ENCODE measurements around the gene ADAMTS2.
"Not testable (repeated sequence)": the region's sequence is repeated elsewhere in the genome, so short reads cannot be mapped to it uniquely, and the experiment has no call there.

The ADAMTS2 gene

DNA sequence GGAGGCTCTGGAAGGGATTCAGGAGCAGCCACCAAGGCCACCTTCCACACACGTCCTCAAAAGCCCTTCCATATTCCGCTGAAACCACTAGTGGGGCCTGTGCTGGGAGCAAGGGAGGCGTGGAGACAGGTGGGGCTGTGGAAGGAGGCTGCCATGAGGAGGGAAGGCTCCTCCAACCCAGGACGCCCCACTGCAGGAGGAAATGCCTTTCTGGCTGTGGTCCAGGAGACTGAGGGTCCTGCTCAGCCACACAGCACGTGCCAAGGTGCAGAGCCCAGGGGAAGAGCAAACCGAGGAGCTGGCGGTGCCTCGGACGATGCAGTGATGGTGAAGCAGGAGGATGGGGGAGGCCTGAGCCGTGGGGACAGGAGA, 49.5 kb downstream of the ADAMTS2 start:
- DNase-seq = no peak

DNA sequence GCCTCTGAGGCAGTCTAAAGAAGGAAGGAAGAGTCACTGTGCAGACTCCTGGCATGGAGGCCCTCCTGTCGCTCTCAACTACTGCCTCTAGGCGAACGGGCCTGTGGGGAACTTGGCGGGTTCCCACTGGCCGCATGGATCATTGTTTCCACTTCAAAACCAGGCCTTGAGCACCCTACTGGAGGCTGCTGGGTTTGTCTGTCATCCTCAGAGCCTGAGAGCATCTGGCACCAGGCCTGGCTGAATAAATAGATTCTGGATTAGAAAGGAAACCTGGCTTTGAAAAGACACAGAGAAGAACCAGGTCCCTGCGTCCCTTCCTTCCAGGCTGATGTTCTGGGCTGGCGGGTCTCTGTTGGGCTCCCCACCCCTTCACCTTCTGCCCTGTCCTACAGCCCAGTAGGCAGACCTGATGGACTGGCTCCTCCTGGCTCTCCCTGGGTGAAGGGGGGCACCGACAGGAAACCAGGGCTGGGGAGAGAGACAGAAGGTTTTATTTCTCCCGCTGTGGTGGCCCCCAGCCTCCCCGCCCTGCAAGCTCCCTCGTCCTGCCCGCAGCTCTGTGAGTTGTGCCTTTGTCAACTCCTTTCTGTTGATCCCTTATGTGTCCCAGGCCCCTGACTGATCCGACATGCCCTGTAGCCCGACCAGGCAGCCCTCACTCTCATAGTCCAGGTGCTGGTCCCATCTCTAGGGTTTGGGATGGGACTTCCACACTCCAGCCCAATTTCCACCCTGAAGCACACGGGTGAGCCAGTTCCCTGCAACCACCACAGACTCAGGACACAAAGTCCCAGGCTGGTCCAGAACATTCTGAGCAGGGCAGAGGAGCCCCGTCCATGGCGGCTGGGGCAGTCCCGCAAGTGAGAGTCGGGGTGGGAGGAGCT, 50.1 kb downstream of the ADAMTS2 start:
- DNase-seq = no peak

DNA sequence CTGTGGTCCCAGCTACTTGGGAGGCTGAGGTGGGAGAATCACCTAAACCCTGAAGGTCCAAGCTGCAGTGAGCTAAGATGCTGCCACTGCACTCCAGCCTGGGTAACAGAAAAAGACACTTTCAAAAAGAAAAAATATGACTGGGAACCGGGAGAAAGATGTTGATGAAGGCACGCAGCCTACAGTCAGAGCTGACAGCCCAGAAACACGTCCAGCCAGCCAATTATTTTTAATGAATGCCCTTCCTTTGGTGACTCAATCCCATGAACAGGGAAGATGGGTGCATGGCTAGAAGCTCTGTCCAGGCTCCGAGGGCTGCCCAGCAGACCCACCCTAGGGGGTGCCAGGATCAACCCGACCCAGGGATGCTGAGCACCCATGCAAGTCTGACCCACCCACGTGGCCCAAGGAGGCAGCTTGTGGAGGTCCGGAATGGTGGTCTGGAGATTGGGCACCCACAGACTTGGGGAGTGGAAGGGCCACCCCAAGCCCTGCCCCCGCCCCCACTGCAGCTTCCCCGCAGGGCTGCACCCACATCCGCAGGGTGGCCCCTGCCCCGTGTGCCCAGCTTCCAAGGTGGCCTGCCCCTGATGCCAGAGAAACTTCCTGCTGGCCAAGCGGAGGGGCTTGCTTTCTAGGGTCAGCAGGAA, 51.0 kb downstream of the ADAMTS2 start:
- DNase-seq = no peak

DNA sequence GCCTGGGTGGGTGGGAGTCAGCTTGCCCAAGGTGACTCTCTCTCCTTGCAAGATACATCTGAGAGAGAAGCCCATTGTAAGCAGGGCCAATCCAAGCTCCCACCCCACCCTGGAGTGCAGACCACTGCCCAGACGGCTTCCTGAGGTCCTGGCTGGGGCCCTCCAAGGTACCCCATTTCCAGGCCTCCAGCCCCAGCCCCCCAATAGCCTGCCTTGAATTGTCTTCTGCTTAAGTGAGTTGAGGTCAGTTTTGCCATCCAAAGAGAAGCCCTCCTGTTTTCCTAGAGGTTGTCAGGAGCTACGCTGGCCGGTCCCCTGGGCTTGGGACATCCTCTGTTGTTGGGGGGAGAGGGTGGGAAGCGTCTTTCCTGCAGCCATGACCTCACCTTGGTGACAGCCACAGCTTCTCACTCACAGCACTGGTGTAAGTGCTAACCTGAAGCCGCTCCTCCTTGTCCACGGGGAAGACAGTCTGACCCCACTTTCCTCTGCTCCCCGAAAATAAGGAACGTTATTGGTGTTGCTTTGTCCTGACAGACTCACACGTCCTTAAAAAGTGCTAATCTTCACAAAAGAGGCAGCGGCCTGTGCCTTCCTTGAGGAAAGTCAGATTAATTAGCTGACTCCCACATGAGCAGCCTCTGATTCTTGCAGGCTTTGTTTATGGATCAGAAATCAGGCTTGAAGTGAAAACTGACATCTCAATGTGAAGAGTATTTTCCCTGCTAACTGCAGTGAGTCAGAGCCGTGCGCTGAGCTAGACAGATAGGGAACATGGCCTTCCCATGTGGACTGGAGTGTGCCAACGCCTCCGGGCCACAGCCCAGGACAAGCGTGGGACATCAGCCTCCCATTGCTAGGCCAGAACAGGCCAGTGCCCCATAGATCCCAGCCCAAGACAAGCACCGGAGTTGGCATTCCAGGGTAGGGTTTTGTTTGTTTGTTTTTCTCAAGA, 52.3 kb downstream of the ADAMTS2 start:
- no peak for DNase-seq

DNA sequence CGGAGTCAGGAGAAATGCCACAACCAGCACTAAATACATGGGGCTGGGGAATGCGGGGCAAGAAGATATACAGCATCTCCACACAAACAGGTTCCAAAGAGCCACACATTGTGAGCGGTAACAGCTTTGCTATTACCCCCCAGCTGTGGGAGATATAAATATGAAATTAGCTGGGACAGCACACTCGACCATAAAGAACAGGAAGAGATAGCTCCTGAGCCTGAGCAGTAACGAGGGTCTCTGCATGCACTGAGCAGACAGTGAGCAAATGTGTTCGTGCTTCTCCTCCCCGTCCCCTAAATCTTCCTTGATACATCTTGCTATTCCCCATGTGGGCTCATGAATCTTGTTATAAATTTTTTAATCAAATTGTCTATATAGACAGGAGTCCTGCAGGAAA, 53.1 kb downstream of the ADAMTS2 start:
- no peak for DNase-seq

DNA sequence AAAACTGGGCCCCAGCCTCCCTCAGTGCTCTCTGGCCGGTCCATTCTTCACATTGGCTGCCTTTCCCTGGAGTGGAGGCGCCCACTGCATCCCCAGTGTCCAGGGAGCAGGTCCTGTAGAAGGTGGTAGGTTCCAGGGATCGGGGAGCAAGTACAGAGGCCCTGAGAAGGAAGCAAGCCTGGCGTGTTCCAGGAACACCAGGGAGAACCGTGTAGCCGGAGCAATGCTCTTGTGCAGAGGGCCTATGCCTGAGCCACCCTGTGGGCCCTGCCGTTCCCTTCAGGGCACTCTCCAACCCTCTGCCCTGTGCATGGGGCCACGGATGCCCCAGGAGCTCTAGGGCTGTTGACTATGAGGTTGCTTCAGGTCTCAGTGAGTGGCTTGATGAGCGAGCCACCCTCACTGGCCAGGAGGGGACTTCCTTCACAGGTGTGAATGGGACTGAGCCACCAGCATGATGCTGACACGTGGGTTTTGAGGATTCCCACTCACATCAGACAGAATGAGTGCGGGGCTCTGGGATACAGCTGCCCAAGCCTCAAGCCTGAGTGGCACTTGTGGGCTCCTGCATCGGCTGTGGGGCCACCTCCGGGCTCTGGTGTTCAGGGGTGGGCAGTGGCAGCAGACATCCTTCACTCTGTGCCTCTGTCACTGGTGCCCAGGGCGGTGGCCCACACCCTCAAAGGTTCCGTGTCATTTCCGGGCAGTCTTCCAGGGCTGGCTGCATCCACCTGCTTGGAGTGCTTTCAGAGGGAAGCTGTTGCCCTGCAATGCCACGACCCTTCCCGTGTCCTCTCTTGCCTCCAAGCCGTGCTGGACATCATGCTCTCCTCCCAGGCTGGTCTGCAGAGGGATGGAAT, 54.4 kb downstream of the ADAMTS2 start:
- DNase-seq = no peak

DNA sequence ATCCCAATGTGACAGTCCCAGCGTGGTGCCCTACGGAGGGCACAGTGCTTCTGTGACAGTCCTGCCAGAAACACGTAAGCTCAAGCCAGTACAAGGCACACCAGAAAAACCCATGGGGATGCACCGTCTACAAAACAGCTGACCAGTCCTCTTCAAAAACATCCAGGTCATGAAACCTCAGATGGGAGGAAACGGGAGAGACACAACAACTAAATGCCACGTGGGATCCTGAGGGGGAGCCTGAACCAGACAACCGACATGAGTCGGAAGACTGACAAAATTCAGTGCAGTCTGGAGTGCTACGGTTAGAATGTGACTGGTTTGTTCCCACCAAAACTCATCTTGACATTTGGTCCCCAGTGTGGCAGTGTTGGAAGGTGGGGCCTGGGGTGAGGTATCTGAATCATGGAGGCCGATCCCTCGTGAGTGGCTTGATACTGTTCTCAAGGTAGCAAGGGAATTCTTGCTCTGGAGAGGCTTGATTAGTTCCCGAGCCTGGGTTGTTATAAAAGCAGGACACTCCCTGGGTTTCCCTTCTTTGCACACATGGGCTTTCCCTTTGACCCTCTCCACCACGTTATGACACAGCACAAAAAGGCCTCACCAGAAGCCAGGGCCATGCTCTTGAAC, 55.4 kb downstream of the ADAMTS2 start:
- no peak for DNase-seq

DNA sequence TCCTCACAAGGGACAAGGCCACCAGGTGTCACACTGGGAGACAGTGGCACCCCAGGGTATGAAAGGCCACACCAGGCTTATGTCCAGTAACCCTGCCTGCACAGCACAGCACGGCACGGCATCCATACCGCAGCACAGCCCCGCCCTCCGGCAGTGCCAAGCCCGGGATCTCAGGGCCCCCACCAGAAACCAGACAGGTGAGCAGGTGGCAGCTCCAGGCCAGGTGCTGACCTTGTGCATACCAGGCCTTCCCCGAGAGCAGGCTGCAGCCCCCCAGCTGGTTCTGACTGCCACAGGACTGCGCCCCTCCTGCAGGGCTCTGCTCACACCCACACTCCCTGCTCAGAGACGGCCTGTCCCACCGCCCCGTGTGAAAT, 56.5 kb downstream of the ADAMTS2 start:
- DNase-seq = no peak

DNA sequence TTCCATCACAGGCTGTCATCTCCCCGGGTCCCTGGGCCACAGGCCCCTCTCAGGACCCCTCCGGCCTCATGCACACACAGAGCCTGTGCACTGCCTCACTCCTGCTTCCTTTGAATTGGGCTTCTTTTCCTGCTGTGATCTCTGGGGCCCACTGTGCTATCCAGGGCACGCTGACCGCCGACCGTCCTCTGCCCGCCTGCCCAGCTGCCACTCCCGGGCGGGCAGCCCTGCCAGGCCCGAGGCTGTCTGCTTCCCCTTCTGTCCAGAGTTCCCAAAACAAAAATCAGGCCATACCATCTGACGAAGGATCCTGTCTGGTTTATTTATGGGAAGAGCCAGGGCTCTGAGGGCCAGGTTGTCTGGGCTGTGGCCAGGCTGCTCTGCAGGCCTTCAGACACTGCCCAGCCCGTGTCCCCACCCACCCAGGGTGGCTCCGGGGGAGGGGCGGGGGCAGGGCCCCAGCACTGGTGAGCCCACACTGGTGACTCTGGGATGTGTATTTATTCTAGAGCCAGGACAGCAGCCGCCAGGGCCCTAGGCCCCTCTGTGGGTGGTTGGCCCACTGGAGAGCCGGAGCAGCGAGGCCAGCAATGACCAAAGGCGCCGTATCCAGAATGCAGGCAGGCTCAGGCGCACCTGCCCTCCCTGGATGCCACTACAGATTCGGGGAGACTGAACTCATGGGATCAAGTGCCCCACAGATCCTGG, 57.0 kb downstream of the ADAMTS2 start:
- DNase-seq = no peak

DNA sequence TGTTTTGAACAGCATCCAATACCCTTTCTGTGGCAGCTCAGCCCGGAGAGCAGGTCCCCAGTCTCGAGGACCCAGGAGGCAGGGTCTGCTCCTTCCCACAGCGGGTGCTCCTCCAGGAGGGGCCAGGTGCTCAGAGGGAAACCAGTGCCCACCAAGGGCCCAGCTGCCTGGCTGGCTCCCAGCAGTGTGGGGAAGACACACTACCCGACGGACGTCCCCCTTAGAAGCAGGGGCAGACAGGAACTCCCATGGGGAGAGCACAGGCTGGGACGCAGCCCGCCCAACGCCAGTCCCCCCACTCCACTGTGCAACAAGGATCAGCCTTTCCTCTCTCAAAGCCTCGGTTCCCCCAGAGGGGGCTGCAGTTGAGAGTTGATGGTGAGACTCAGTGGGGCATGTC, 57.6 kb downstream of the ADAMTS2 start:
- DNase-seq = no peak

DNA sequence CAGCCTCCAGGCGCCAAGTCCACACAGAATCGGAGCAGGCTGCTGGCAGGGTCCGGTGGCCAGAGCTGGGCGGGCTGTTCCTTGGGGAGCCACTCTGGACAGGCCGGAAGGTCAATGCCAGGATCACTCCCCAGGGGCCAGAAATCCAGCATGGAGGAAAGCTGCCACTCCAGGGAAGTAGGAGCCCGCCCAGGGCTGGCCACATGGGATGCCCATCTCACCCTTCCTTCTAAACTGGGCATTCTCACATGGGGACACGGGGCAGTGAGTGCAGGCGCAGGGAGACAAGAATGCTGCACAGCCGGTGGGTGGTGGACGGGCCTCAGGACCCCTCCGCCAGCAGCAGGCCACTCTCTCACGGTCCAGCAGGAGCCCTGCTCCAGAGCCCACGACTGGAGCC, 58.2 kb downstream of the ADAMTS2 start:
- no peak for DNase-seq

DNA sequence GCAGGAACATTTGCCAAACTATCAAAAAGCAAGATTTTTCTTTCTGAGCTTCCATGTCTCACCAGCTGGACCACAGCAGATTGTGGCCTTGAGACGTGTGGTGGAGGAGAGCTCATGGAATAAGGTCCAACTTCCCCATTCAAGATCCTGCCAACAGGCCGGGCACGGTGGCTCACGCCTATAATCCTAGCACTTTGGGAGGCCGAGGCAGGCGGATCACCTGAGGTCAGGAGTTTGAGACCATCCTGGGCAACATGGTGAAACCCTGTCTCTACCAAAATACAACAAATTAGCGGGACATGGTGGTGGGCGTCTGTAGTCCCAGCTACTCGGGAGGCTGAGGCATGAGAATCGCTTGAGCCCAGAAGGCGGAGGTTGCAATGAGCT, 59.5 kb downstream of the ADAMTS2 start:
- not testable (repeated sequence) for DNase-seq

DNA sequence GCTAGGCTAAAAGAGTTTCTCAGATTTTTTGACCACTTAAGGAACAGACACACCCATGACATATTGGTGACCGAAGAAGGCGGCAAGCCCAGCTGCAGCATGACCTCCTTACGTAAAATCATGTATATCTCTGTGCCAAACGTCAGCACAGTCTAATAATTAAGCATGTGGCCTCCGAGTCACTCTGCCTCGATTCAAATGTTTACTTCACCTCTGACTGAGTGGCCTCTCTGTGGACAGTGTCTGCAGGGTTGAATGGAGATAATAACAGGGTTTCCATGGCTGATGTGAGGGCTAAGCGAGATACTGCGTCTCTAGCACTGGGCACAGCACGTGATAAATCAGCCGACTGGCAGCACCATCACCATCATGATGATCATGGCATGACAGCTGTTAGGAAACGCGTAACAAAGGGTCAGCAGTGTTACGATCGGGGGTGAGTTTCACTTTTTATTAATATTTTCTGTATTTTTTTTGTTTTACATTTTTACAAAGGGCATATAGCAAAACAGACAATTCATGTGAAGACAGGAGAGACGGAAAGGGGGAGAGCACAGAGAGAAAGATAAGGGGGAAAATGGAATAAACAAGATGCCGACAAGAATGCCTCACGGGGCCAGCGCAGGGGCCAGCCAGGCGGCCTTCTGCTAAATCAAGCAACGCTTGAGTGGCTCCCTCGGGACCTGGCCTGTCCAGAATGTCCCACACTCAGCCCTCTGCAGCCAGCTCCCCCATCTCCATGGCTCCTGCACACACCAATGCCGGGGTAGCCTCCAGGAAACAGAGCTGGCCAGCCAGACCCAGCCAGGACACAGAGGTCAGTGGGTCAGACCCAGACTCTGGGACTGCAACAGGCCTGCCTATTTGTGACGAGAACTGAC, 60.3 kb downstream of the ADAMTS2 start:
- DNase-seq = no peak

DNA sequence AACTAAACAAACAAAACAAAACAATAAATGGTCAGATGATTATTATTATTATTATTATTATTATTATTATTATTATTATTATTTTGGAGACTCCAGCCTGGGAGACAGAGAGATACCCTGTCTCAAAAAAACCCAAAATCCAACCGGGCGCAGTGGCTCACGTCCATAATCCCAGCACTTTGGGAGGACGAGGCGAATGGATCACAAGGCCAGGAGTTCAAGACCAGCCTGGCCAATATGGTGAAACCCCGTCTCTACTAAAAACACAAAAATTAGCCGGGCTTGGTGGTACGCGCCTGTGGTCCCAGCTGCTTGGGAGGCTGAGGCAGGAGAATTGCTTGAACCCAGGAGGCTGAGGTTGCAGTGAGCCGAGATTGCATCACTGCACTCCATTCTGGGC, 61.4 kb downstream of the ADAMTS2 start:
- not testable (repeated sequence) for DNase-seq

DNA sequence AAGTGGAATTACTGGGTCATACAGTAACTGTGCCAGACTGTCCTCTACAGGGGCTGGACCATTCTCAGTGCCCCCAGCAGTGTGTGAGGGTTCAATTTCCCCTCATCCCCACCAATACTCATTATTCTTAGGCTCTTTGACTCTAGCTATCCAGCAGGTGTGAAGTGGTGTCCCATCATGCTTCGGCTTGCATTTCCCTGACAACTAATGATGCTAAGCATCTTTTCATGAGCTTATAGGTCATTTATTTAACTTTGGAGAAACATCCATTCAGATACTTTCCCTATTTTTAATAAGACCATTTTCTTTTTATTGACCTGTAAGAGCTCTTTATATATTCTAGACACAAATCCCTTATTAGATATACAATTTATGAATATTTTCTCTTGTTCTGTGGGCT, 63.6 kb downstream of the ADAMTS2 start:
- no peak for DNase-seq

DNA sequence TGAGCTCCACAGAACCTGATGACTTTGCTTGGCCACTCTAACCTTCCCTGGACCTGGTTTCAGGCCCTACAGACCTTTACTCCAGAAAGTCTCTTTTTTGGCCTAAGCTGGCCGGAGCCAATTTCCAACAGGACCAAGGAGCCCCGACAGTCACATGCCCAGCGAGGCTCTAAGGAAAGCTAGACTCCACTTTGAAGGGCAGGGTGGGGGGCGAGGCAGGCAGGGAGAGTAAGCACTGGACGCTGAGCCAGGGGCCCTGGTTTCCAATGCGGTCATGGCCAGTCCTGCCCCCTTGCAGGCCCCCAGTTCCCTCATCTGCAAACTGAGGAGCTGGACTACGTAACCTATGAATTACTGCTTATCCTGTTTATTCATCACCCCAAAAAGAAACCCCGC, 65.2 kb downstream of the ADAMTS2 start:
- no peak for DNase-seq

DNA sequence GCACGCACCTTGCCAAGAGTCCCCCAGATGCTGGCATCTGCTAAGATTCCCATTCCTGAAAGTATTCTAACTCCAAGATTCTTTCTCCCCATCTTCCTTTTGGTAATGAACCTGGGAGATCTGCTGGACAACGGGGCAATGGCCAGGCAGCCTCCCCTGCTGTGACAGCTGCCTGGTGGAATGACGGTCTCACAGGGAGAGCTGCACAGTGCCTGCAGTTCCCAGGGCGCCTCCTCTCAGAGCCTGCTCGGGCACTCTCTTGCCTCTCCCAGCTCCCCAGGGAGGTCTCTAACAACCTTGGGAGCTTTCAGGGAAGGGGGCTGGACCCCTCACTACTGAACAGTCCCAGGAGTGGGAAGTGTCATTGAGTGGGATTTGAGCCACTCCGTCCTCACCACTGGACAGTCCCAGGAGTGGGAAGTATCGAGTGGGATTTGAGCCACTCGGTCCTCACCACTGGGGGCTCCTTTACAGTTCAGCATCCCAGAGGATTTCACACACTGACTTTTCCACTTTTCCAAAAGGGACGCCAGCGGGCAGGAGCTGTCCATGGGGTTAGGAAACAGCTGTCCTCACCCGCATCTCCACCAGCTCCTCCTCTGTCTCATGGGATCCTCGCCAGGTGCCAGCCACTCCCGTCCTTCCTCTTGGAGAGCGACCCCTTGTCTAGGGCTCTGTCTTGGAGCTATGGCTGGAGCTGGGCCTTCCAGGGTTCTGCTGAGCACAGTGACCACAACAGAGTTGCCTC, 65.7 kb downstream of the ADAMTS2 start:
- DNase-seq = no peak

DNA sequence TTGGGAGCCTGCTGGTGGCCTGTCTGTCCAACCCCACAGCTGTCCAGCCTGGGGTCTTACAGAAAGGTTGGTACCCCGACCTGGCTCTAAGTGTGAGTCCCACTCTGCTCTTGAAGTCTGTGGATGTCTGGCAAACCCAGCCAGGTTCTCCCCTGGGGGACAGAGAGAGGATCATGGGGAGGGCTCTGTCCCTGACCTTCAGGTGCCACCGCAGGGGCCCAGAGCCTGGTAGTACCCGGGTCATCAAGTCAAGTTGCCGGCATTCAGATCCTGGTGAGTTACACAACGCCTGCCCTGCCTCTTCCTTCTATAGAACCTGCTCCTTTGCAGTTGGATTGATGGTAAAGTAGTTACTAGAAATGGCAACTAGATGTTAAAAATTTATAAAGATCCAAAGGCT, 66.7 kb downstream of the ADAMTS2 start:
- DNase-seq = no peak

DNA sequence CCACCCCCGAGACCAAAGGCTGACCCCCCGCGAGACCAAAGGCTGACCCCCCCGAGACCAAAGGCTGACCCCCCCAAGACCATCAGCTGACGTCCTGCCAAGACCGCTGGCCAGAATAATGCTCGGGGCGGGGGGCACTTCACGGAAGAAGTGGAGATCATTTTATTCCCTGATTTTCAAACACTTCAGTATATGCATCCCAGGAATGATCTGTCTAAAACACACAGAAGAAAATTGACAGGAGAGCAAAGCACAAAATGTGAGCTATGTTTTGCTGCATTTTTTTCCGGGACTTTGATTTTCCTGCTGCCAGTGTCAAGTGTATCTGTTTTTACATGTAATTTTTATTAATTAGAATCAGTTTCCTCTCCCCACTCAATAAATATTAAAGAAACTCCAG, 67.1 kb downstream of the ADAMTS2 start:
- no peak for DNase-seq
